K562 (cell line): ENCODE data around the gene ADAMTS14. TPM values are rescaled to one million over a fixed set of nuclear protein-coding genes. Genes with fewer than 3 reads are reported as not detected.
A peak's percentile ranks its signal among the peaks of the same experiment; 100 is the strongest.

Experiments
- ATAC-seq: fragments of 200-7000 bp; cut with Tn5 transposase; 3 replicates; pipeline ENCODE4 v1.9.1; 2020; ENCODE audit warnings: moderate library complexity
- BruUV-seq: library from RNA; stranded (reverse); fragments of 400-500 nt; replicated peaks from 2 replicates; lab custom pipeline; 2021; lab: Mats Ljungman, UMichigan
- CTCF ChIA-PET: fragments of 300-600 bp; formaldehyde crosslinking; extraction: SDS; loops from one replicate; lab custom pipeline; 2021; ENCODE audit warnings: low intra/inter-chr PET ratio; lab: Yijun Ruan, JAX
- POLR2A ChIA-PET: fragments of 300-600, 350-650 bp; sonication (Branson Sonifier 250); formaldehyde crosslinking; extraction: SDS; loops from one replicate; lab custom pipeline; 2021; ENCODE audit warnings: antibody characterized with exemption, inconsistent platforms; lab: Yijun Ruan, JAX
- DNase-seq, 4 experiments: peaks; one replicate each; pipeline versions ENCODE4 v3.0.0 to v3.0.0-alpha.2; 2011 to 2018; ENCODE audit warnings: low spot score in 3 of 4, mixed read lengths in 3 of 4; ENCODE audit errors: extremely low read depth in 1 of 4
- FAIRE-seq: peaks from 2 replicates; lab custom pipeline; 2011; peaks lifted over from hg19 to GRCh38; lab: Jason Lieb, UNC
- H2AFZ ChIP-seq: 2 replicates; pipeline ENCODE4 v1.6.0; 2011; ENCODE audit warnings: low read depth, low read length, control low read depth, inconsistent platforms
- H3K27ac ChIP-seq: fragments of 200-600 bp; 3 replicates; pipeline ENCODE4 v1.8.0; 2011; ENCODE audit warnings: low read depth, mild to moderate bottlenecking, control low read depth, inconsistent platforms, low read length, moderate library complexity, mixed read lengths; ENCODE audit errors: extremely low read depth
- H3K27me3 ChIP-seq, 2 experiments: fragments of 300-600 bp in 1 of 2; 2 replicates in 1 of 2; 3 replicates in 1 of 2; pipeline versions ENCODE4 v1.6.0 to v1.8.0; 2011; ENCODE audit warnings: inconsistent platforms in 2 of 2, low read length in 2 of 2, mild to moderate bottlenecking in 1 of 2, mixed read lengths in 1 of 2, moderate library complexity in 1 of 2; ENCODE audit not compliant: control insufficient read depth in 2 of 2, insufficient read depth in 2 of 2
- H3K36me3 ChIP-seq: fragments of 300-600 bp; 3 replicates; pipeline ENCODE4 v1.8.0; 2011; ENCODE audit warnings: mild to moderate bottlenecking, low read length, inconsistent platforms; ENCODE audit not compliant: control insufficient read depth, insufficient read depth
- H3K4me1 ChIP-seq, 2 experiments: fragments of 200-600 bp in 1 of 2; replicated peaks in 1 of 2; 2 replicates in 1 of 2; 3 replicates in 1 of 2; pipeline versions ENCODE4 v1.5.1 to v1.8.0; 2011; ENCODE audit warnings: inconsistent platforms in 2 of 2, low read length in 2 of 2, mild to moderate bottlenecking in 1 of 2, mixed read lengths in 1 of 2, moderate library complexity in 1 of 2; ENCODE audit not compliant: control insufficient read depth in 2 of 2, insufficient read depth in 2 of 2
- H3K4me2 ChIP-seq: 2 replicates; pipeline ENCODE4 v1.6.1; 2011; ENCODE audit warnings: low read length, control low read depth, inconsistent platforms, mixed read lengths; ENCODE audit not compliant: insufficient read depth
- H3K4me3 ChIP-seq: fragments of 200-600 bp; sonication (generic), shearing (Covaris generic); 2 replicates; pipeline ENCODE4 v1.5.1; 2016; ENCODE audit warnings: control low read depth, inconsistent platforms
- H3K79me2 ChIP-seq: fragments of 200-600 bp; 3 replicates; pipeline ENCODE4 v1.8.0; 2011; ENCODE audit warnings: low read length, inconsistent platforms; ENCODE audit not compliant: control insufficient read depth, insufficient read depth
- H3K9ac ChIP-seq, 2 experiments: 2 replicates each; pipeline versions ENCODE4 v1.6.0 to v1.6.1; 2011; ENCODE audit warnings: low read depth in 2 of 2, low read length in 2 of 2, control low read depth in 1 of 2, inconsistent platforms in 1 of 2, mild to moderate bottlenecking in 1 of 2, mixed read lengths in 1 of 2; ENCODE audit not compliant: insufficient read depth in 1 of 2
- H3K9me1 ChIP-seq: one replicate; pipeline ENCODE4 v1.6.0; 2011; ENCODE audit warnings: inconsistent platforms, mild to moderate bottlenecking, low read length, moderate library complexity; ENCODE audit not compliant: control insufficient read depth, insufficient read depth
- H3K9me3 ChIP-seq: replicated peaks from 2 replicates; pipeline ENCODE4 v1.5.1; 2011; ENCODE audit warnings: low read depth, low read length, inconsistent platforms; ENCODE audit not compliant: control insufficient read depth, insufficient read depth
- H4K20me1 ChIP-seq: replicated peaks from 2 replicates; pipeline ENCODE4 v1.6.1; 2011; ENCODE audit warnings: low read length, inconsistent platforms, mixed read lengths; ENCODE audit not compliant: control insufficient read depth, insufficient read depth
- DACH1 ChIP-seq: fragments of 450-650 bp; IDR thresholded peaks from 2 replicates; pipeline ENCODE4 v1.6.1; 2018; ENCODE audit not compliant: partially characterized antibody
- FOXM1 ChIP-seq, 2 experiments: fragments of 450-650 bp in 1 of 2; sonication (generic) in 1 of 2; formaldehyde crosslinking in 1 of 2; IDR thresholded peaks; 2 replicates each; pipeline versions ENCODE4 v1.6.1 to v1.9.0; 2017 to 2022; ENCODE audit warnings: low read depth in 2 of 2, mild to moderate bottlenecking in 2 of 2, missing genetic modification reagents in 1 of 2, moderate library complexity in 1 of 2
- GTF2F1 ChIP-seq: IDR thresholded peaks from 2 replicates; pipeline ENCODE4 v1.6.1; 2011; ENCODE audit warnings: low read depth, low read length, improper control_type of control experiment
- L3MBTL2 ChIP-seq: fragments of 450-650 bp; IDR thresholded peaks from 2 replicates; pipeline ENCODE4 v1.6.1; 2016; ENCODE audit warnings: mild to moderate bottlenecking, moderate library complexity
- RBBP5 ChIP-seq: fragments of 200-600 bp; sonication (generic); IDR thresholded peaks from 2 replicates; pipeline ENCODE4 v1.6.1; 2012; ENCODE audit warnings: borderline replicate concordance, mild to moderate bottlenecking, low read length, control low read depth, inconsistent platforms; ENCODE audit not compliant: insufficient read depth, poor library complexity, severe bottlenecking
- RBM22 ChIP-seq: fragments of 200-400 bp; formaldehyde crosslinking; IDR thresholded peaks from 2 replicates; pipeline ENCODE4 v1.6.1; 2018; ENCODE audit warnings: low read length, low read depth; ENCODE audit not compliant: poor library complexity, severe bottlenecking
- TAF1 ChIP-seq: IDR thresholded peaks from 2 replicates; pipeline ENCODE4 v1.6.1; 2011; ENCODE audit warnings: mild to moderate bottlenecking, low read length, moderate library complexity; ENCODE audit not compliant: insufficient read depth, control insufficient read depth, severe bottlenecking; ENCODE audit errors: extremely low read depth
- ZNF212 ChIP-seq: fragments of 450-650 bp; formaldehyde crosslinking; IDR thresholded peaks from 2 replicates; pipeline ENCODE4 v1.4.0; 2020; ENCODE audit warnings: mild to moderate bottlenecking
- ZNF354B ChIP-seq: fragments of 250-450 bp; sonication (Bioruptor Pico); IDR thresholded peaks from 2 replicates; pipeline ENCODE4 v1.4.0; 2020
- WGBS: fragments of 100-300 bp; shearing (Covaris generic); methylation state at CpG from one replicate; pipeline ENCODE4 v1.1.6; 2016; ENCODE audit warnings: low coverage, mixed read lengths; ENCODE audit not compliant: insufficient coverage; ENCODE audit errors: missing lambda C conversion rate; 5-methylcytosine and 5-hydroxymethylcytosine counted together
- in situ Hi-C: fragments of 300-500 bp; cut with MboI; formaldehyde crosslinking; loops from 4 replicates; pipeline ENCODE4 v1.15.0; 2018; ENCODE audit warnings: inconsistent platforms, mixed read lengths
- intact Hi-C: fragments of 100-400 bp; cut with micrococcal nuclease; formaldehyde crosslinking; loops from 2 replicates; pipeline ENCODE4 v1.14.2; 2022
- polyA plus RNA-seq, 8 experiments: library from polyadenylated mRNA; depleted of rRNA in 4 of 8; stranded (reverse) in 5 of 8; unstranded in 3 of 8; fragments of >200 nt; fragmentation: Nextera tagmentation in 2 of 8; fragmentation: Illumina TruSeq in 1 of 8; extraction: Ambion mirVana in 2 of 8; extraction: Trizol in 1 of 8; gene quantifications; 2 replicates each; pipeline versions ENCODE4 v1.2.1 to v1.2.3, GENCODE V29; 2011 to 2014; ENCODE audit warnings: inconsistent platforms in 1 of 8, missing spikeins in 1 of 8
- total RNA-seq, 7 experiments: library from RNA; depleted of rRNA in 6 of 7; stranded (reverse); fragments of >200 nt in 6 of 7; fragmentation: Illumina TruSeq in 2 of 7; extraction: Trizol in 2 of 7; gene quantifications; 2 replicates each; pipeline versions ENCODE4 v1.2.1 to v1.2.3, GENCODE V29; 2011 to 2021; ENCODE audit warnings: low replicate concordance in 1 of 7
- TF ChIP-seq, protein P1 (sequence below): fragments of 450-650 bp; IDR thresholded peaks from 2 replicates; pipeline ENCODE4 v1.6.1; 2017; ENCODE audit warnings: antibody characterized with exemption, mild to moderate bottlenecking

The ADAMTS14 gene
- total and polyA plus RNA-seq, 9 of the 15 experiments (the other 6 are each of a cell fraction or from before 2014, with no cell fraction given) = 0.04 to 37.4 (median 15.9) TPM

DNA sequence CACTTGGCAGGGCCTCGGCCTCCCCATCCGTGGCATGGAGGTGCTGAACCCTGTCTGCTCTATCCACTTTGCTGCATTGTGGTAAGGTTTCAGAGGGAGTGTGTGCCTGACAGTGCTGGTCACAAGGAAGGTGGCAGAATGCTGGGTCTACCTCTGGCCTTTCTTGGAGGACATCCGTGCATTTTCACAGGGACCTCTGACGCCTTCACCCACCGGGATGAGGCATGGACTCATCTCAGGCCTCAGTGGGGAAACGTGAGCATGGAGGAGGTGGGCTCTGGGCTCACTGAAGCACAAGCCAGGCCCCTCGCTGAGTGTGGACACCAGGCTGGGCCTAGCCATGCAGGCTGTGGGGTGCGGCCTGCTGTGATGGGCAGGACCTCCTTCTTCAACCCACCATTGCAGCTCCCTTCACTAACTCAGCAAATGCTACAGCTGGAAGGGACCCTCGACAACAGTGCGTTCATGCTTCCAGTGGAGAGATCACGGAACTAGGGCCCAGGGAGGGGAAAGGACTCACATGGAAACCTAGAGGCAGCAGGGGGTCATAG, 104.2 kb downstream of the ADAMTS14 start:
- Histone ChIP-seq H2AFZ (no peak overlapping the region), H3K4me1 (peaks cover 11 to 20% of the 10 kb centered on the region in 2 experiments), H3K27ac (no peak overlapping the region), H3K4me3 (no peak overlapping the region), H3K27me3 (no peaks in the 10 kb centered on the region; a peak in 1 of 5 replicates), H3K9me3 (no peaks in the 10 kb centered on the region), H3K9me1 (no peaks in the 10 kb centered on the region), H3K9ac (peak overlapping the region in 1 of 2 experiments; percentile 59; a peak in 2 of 4 replicates), H3K79me2 (no peaks in the 10 kb centered on the region), H4K20me1 (no peaks in the 10 kb centered on the region; the same call in 1 of the 2 replicates), H3K36me3 (no peaks in the 10 kb centered on the region), H3K4me2 (no peak overlapping the region)
- ATAC-seq (no peak), FAIRE-seq (no peak), DNase-seq (peak in 1 of 4 experiments; percentile 6)
- POLR2A ChIA-PET = interaction anchor here (0.7 kb wide), 1 partner anchor 219 kb away, joined by 4 read pairs; no protein-coding TSS in a partner anchor
- no TSS peak for BruUV-seq
- 37% methylated on average over 11 of the region's 11 CpGs for WGBS
- TF ChIP-seq GTF2F1 = no peak
- TF ChIP-seq FOXM1 (IDR thresholded peaks at IDR 0.05; ENCODE audit: low read depth) = no peak
- no peak for TF ChIP-seq FOXM1 (CRISPR knock-in tag; IDR thresholded peaks at IDR 0.05; ENCODE audit: low read depth)
- TF ChIP-seq L3MBTL2 = no peak
- no peak for TF ChIP-seq RBBP5
- TF ChIP-seq DACH1 = no peak
- no peak for TF ChIP-seq RBM22
- no peak for TF ChIP-seq ZNF212 (CRISPR knock-in tag)
- TF ChIP-seq TAF1 = no peak
- TF ChIP-seq, protein P1, sequence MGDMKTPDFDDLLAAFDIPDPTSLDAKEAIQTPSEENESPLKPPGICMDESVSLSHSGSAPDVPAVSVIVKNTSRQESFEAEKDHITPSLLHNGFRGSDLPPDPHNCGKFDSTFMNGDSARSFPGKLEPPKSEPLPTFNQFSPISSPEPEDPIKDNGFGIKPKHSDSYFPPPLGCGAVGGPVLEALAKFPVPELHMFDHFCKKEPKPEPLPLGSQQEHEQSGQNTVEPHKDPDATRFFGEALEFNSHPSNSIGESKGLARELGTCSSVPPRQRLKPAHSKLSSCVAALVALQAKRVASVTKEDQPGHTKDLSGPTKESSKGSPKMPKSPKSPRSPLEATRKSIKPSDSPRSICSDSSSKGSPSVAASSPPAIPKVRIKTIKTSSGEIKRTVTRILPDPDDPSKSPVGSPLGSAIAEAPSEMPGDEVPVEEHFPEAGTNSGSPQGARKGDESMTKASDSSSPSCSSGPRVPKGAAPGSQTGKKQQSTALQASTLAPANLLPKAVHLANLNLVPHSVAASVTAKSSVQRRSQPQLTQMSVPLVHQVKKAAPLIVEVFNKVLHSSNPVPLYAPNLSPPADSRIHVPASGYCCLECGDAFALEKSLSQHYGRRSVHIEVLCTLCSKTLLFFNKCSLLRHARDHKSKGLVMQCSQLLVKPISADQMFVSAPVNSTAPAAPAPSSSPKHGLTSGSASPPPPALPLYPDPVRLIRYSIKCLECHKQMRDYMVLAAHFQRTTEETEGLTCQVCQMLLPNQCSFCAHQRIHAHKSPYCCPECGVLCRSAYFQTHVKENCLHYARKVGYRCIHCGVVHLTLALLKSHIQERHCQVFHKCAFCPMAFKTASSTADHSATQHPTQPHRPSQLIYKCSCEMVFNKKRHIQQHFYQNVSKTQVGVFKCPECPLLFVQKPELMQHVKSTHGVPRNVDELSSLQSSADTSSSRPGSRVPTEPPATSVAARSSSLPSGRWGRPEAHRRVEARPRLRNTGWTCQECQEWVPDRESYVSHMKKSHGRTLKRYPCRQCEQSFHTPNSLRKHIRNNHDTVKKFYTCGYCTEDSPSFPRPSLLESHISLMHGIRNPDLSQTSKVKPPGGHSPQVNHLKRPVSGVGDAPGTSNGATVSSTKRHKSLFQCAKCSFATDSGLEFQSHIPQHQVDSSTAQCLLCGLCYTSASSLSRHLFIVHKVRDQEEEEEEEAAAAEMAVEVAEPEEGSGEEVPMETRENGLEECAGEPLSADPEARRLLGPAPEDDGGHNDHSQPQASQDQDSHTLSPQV = no peak
- TF ChIP-seq ZNF354B (CRISPR knock-in tag) = no peak
- intact Hi-C loops = no loop called here
- CTCF ChIA-PET = no interaction called here
- in situ Hi-C loops = no loop called here
